SK-N-MC (cell line): ENCODE results near the gene ZDHHC14.

Source experiments
- DNase-seq: peaks from one replicate; pipeline ENCODE4 v3.0.0-alpha.2; 2011; ENCODE audit warnings: low read depth, low spot score
- H3K27ac ChIP-seq: fragments of 200-600 bp; sonication (generic); 2 replicates; pipeline ENCODE4 v1.5.1; 2016; ENCODE audit warnings: mixed run types
- H3K36me3 ChIP-seq: fragments of 200-600 bp; sonication (generic); 2 replicates; pipeline ENCODE4 v1.6.1; 2017; ENCODE audit warnings: antibody characterized with exemption, low read length, mixed read lengths; ENCODE audit not compliant: insufficient read depth
- H3K4me3 ChIP-seq: fragments of 200-600 bp; sonication (generic); 2 replicates; pipeline ENCODE4 v1.5.1; 2016
- H3K9ac ChIP-seq: fragments of 200-600 bp; sonication (generic); 2 replicates; pipeline ENCODE4 v1.8.0; 2017; ENCODE audit warnings: mixed run types, mixed read lengths; ENCODE audit not compliant: insufficient read length
- H3K9me3 ChIP-seq: fragments of 200-600 bp; sonication (generic); 2 replicates; pipeline ENCODE4 v1.6.1; 2017; ENCODE audit warnings: low read depth, mild to moderate bottlenecking, antibody characterized with exemption, low read length, moderate library complexity, mixed read lengths
- EZH2 ChIP-seq: fragments of 200-600 bp; sonication (generic); IDR thresholded peaks from one replicate; pipeline ENCODE4 v1.6.1; 2017; ENCODE audit warnings: antibody characterized with exemption
- FOXP2 ChIP-seq: optimal IDR thresholded peaks from 2 replicates; pipeline ENCODE3; 2011; ENCODE audit warnings: mild to moderate bottlenecking, moderate library complexity; ENCODE audit not compliant: insufficient read depth; ENCODE audit errors: extremely low read length, control extremely low read depth
- POLR2AphosphoS5 ChIP-seq: IDR thresholded peaks from 2 replicates; pipeline ENCODE4 v1.6.1; 2012; ENCODE audit warnings: mild to moderate bottlenecking, low read depth, low read length, borderline replicate concordance

Gene ZDHHC14

DNA sequence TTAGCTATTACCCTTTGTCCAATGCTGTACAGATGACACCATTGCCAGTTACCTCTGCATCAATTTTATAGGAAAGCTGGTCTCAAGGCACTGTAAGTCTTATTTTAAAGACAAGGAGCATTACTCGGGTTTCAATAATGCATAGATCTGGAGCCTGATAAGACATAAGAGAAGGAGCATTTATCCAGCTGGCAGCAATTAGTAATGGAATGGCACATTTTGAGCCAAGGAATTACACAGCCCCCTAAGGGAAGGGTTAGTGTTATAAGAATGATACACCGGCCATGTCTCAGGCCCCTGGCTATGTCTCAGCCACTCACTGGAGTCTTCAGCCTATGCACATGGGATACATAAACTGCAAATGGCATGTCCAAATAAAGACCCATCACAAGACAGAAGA lies 34.6 kb upstream of the ZDHHC14 start:
- no peaks in the 10 kb centered on the region for H3K9me3 ChIP-seq
- DNase-seq, result no peak
- no peak overlapping the region for H3K27ac ChIP-seq
- H3K36me3 ChIP-seq, result no peaks in the 10 kb centered on the region
- no peak for TF ChIP-seq FOXP2
- no peak for TF ChIP-seq POLR2AphosphoS5
- no peak for TF ChIP-seq EZH2
- H3K9ac ChIP-seq, result no peak overlapping the region
- H3K4me3 ChIP-seq, result no peak overlapping the region

DNA sequence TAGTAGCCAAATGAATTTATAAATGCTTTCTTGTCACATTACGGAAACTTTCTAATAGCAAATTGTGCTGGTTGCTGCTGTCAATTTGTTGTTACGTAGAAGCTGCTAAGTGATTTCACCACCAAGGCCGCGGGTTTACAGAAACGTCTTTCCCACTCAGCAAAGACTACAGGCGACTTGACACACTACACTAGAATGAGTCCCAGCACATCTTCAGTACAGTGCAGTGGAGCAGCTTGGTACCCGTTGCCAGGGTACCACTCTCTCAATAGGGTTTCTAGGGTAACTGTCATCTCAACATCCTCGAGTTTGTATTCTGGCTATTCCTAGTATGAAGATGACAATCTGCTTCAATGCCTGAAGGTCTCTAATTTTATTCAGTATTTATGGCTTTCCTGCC lies 22.7 kb upstream of the ZDHHC14 start:
- Histone ChIP-seq H3K27ac (no peak overlapping the region), H3K9me3 (no peaks in the 10 kb centered on the region), H3K4me3 (no peak overlapping the region), H3K9ac (no peak overlapping the region), H3K36me3 (no peaks in the 10 kb centered on the region)
- TF ChIP-seq FOXP2 (no peak), POLR2AphosphoS5 (no peak), EZH2 (no peak)
- DNase-seq, result no peak

DNA sequence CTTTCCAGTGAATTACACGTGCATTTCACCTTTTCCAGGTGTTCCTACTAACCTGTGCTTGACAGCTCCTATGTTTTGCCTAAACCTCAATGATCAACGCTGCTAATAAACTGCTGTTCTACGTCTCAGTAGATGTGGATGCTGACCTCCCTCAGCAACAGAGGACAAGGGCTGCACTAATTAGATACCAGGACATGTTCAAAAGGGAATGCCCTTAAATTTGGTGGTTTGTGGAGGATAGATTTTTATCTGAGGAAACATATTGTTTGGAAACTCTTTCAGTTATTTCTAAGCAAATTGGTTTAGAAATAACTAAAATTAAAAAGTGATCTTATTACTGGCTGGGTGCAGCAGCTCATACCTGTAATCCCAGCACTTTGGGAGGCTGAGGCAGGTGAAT lies 19.1 kb upstream of the ZDHHC14 start:
- Histone ChIP-seq H3K27ac (no peak overlapping the region), H3K9me3 (no peaks in the 10 kb centered on the region), H3K9ac (no peak overlapping the region), H3K36me3 (no peaks in the 10 kb centered on the region), H3K4me3 (no peak overlapping the region)
- no peak for DNase-seq
- TF ChIP-seq EZH2, result no peak
- no peak for TF ChIP-seq FOXP2
- TF ChIP-seq POLR2AphosphoS5, result no peak

DNA sequence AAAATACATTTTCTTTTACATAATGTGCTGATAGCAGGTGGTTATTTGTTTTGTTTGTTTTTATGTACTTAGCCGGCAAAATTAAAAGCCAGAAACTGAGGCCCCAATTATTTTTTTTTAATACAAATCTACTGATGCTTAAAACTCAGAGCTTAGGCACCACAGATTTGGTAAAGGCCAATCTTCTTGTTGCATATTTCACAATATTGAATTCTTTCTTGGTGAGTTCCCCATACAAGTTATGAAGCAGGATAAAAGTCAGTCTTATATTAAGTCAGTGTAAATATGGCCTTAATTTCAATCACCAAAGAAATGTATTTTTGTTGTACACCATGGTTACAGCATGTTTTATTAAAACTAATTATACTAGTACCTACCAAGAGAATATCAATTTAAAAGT lies 16.3 kb upstream of the ZDHHC14 start:
- Histone ChIP-seq H3K4me3 (no peak overlapping the region), H3K9ac (no peak overlapping the region), H3K9me3 (no peaks in the 10 kb centered on the region), H3K27ac (no peak overlapping the region), H3K36me3 (no peaks in the 10 kb centered on the region)
- no peak for TF ChIP-seq POLR2AphosphoS5
- TF ChIP-seq FOXP2, result no peak
- TF ChIP-seq EZH2, result no peak
- DNase-seq, result no peak

DNA sequence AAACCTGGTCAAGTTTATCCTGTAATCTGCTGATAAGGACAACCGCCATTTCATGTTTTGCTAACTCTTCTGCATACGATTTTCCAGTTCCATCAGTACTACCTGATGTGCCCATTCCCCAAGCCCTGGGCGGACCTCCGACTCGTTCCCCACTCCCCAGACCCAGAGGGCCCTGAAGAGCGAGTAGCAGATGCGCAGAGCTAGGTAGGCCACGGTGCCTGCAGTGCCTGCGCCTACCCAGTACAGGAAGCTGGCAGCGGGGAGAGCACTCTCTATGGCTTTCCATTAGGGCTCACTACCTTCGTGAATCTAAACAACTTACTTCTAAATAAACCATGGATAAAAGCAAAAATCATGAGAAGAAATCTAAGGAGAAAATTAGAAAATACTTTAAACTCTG lies 14.3 kb upstream of the ZDHHC14 start:
- no peak for TF ChIP-seq POLR2AphosphoS5
- TF ChIP-seq EZH2, result no peak
- TF ChIP-seq FOXP2, result no peak
- no peak for DNase-seq
- H3K36me3 ChIP-seq, result no peaks in the 10 kb centered on the region
- no peak overlapping the region for H3K9ac ChIP-seq
- no peak overlapping the region for H3K27ac ChIP-seq
- no peaks in the 10 kb centered on the region for H3K9me3 ChIP-seq
- H3K4me3 ChIP-seq, result no peak overlapping the region

DNA sequence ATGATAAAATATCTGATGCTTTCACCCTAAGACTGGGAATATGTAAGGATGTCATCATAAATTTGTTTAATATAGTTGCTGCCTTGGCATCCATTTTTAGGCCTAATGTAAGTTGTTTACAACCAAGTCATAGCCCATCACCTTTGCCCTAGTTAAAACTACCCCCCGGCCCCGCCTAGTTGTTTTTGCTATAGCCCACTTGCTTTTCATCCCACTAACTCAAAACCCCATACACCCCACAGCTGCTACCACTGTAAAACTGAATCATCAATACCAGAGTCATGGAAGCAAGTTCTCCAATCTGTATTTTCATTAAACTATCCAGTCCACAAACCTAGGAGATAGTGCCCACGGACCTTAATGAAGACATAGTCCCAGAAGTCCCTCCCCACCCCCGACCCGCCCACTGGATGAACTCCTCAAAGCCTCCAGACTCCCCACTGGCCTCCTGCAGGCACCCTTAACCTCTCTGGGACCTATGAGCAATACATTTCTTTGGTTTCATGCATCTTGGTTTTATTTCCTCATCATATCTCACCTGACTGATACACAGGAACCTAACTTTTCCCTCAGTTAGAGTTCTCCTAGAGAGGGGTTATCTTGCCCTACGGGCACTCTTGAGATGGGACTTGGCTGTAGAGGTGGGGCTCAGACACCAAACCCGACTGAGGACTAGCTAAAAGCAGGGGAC lies 12.5 kb upstream of the ZDHHC14 start:
- no peak overlapping the region for H3K27ac ChIP-seq

DNA sequence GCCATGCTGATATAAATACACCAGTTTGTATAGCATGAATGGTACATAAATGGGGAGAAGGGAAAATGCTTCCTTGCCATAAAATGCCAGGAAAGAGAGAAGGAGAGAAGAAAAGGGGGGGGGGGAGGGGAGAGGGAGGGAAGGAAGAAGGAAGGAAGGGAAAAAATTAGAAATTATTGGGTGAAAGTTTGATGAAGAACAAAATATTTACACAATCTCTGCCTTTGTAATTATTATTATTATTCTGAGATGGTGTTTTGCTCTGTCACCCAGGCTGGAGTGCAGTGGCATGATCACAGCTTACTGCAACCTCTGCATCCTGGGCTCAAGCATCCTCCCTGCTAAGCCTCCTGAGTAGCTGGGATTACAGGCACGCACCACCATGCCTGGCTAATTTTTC lies 10.2 kb upstream of the ZDHHC14 start:
- DNase-seq, result no peak
- H3K4me3 ChIP-seq, result no peak overlapping the region
- no peaks in the 10 kb centered on the region for H3K36me3 ChIP-seq
- no peaks in the 10 kb centered on the region for H3K9me3 ChIP-seq
- TF ChIP-seq FOXP2 (no peak), EZH2 (no peak), POLR2AphosphoS5 (no peak)
- no peak overlapping the region for H3K27ac ChIP-seq
- H3K9ac ChIP-seq, result no peak overlapping the region

More for the DNA sequence above, 12.5 kb upstream of the ZDHHC14 start:
- no peak overlapping the region for H3K4me3 ChIP-seq
- no peaks in the 10 kb centered on the region for H3K9me3 ChIP-seq
- no peaks in the 10 kb centered on the region for H3K36me3 ChIP-seq
- no peak overlapping the region for H3K9ac ChIP-seq
- no peak for DNase-seq
- TF ChIP-seq EZH2 (no peak), FOXP2 (no peak), POLR2AphosphoS5 (no peak)

DNA sequence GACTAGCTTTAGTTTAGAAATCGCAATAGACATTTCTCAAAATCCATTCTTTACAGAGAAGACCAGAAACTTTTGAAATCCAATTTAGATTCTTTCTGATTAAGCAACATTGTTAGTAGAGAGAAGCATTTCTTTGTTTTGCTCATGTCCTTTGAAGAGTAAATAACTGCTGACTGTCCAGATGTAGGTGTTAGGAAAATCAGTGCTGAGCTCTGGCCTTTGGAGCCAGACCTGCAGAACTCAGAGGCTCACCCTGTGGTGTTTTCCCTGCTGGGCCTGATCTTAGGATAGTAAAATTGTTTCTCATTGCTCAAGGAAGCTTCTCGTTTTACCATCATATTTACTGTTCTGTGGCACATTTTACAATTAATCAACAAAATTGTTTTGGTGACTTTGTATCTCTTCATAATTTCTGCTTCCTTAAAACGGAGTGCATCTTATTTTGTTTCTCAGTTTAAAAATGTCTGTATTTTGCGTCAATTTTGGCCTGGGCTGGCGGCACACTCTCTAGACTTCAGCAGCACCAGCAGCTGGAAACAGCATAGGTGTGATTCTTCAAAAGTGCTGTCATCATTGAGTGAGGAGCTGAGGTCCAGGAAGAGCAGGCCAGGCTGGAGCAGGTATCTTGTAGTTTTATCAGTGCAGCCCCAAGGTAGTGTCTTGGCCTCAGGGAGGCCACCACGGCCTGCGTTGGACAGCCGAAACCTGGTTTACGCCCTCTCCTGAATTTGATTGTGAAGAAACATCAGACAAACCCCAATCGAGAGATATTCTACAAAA lies 8.3 kb upstream of the ZDHHC14 start:
- Histone ChIP-seq H3K4me3 (no peak overlapping the region), H3K9me3 (no peaks in the 10 kb centered on the region), H3K36me3 (no peaks in the 10 kb centered on the region), H3K27ac (no peak overlapping the region), H3K9ac (no peak overlapping the region)
- TF ChIP-seq EZH2, result no peak
- TF ChIP-seq POLR2AphosphoS5, result no peak
- no peak for TF ChIP-seq FOXP2
- DNase-seq, result no peak
